H1 (cell line): ENCODE results near the gene KRT5. TPM values are rescaled to one million over a fixed set of nuclear protein-coding genes. Genes with fewer than 3 reads are reported as not detected.

Source experiments
- CTBP2 ChIP-seq: IDR thresholded peaks from 2 replicates; pipeline ENCODE4 v1.7.0; 2011; ENCODE audit warnings: borderline replicate concordance, mild to moderate bottlenecking, moderate library complexity, mixed read lengths, low read length; ENCODE audit not compliant: insufficient read depth, insufficient read length
- GTF2F1 ChIP-seq: IDR thresholded peaks from 2 replicates; pipeline ENCODE4 v1.6.1; 2012; ENCODE audit warnings: low read depth, low read length, improper control_type of control experiment, borderline replicate concordance
- JUN ChIP-seq: IDR thresholded peaks from 2 replicates; pipeline ENCODE4 v1.6.1; 2011; ENCODE audit warnings: low read depth, mild to moderate bottlenecking, improper control_type of control experiment, low read length
- JUND ChIP-seq: IDR thresholded peaks from 2 replicates; pipeline ENCODE4 v1.6.1; 2011; ENCODE audit warnings: mild to moderate bottlenecking, improper control_type of control experiment, low read length
- SP2 ChIP-seq: IDR thresholded peaks from 2 replicates; pipeline ENCODE4 v1.6.1; 2012; ENCODE audit warnings: mild to moderate bottlenecking, low read length, inconsistent platforms
- USF2 ChIP-seq: IDR thresholded peaks from 2 replicates; pipeline ENCODE4 v1.6.1; 2011; ENCODE audit warnings: low read length, improper control_type of control experiment
- polyA plus RNA-seq, 7 experiments: library from polyadenylated mRNA; depleted of rRNA in 3 of 7; stranded (reverse) in 5 of 7; unstranded in 2 of 7; fragments of >200 nt in 5 of 7; fragments of 200-250 nt in 2 of 7; gene quantifications; 1 replicate in 5 of 7; 2 replicates in 1 of 7; 4 replicates in 1 of 7; pipeline versions ENCODE4 v1.2.1 to v1.2.3, GENCODE V29; 2011 to 2013; ENCODE audit warnings: missing spikeins in 2 of 7, mixed read lengths in 2 of 7
- total RNA-seq: library from RNA; stranded (reverse); fragmentation: NEBNext Ultra II Directional; extraction: Animal tissue kit (Norgen Biotek cat#: 25700); gene quantifications from 2 replicates; pipeline ENCODE4 v1.2.1, GENCODE V29; 2021

Gene KRT5
- total and polyA plus RNA-seq, 2 of the 8 experiments (the other 6 are each of a cell fraction or from before 2014, with no cell fraction given) = 0.18 TPM; not detected in 1

DNA sequence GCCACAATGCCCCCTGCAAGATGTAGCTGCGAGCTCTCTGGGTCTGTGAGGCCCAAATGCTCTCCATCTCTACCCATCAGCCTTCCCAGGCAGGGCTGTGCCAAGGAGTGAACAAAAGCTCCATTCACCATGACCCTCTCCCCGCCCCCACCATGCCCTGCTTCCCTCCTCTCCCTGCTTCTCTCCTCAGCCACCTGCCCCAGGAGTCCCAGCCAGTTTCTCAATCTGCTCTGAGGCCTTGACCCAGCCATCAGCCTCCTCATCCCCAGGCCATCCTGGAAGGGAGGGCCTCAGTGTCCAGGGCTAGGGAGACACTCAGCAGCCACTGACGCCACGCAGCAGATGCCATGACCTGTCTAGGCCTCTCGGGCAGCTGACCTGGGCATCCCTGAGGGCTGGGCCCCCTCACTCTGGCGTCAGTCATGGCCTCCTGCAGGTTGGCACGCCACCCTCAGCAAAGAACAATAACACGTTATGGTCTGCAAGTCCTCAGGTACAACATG, 8.5 kb upstream of the KRT5 start (continued):
- TF ChIP-seq USF2 (no peak), CTBP2 (no peak), GTF2F1 (no peak), JUN (no peak), SP2 (no peak), JUND (no peak)
